Mesenchymal stem cell (in vitro differentiated cells and primary cell): ENCODE measurements around the gene CD109.

Source experiments
- DNase-seq: peaks from one replicate; pipeline ENCODE4 v3.0.0-alpha.2; 2013
- H2AFZ ChIP-seq: one replicate; pipeline ENCODE4 v1.6.1; 2013; ENCODE audit warnings: low read depth, mild to moderate bottlenecking, control low read depth, inconsistent platforms, low read length, moderate library complexity
- H2AK5ac ChIP-seq: 2 replicates; pipeline ENCODE4 v1.6.1; 2013; ENCODE audit warnings: low read length, moderate library complexity, mild to moderate bottlenecking, inconsistent platforms; ENCODE audit not compliant: severe bottlenecking
- H2BK120ac ChIP-seq: one replicate; pipeline ENCODE4 v1.6.1; 2013; ENCODE audit warnings: low read depth, mild to moderate bottlenecking, inconsistent platforms, low read length, moderate library complexity
- H2BK12ac ChIP-seq, 2 experiments: one replicate each; pipeline ENCODE4 v1.6.1; 2013; ENCODE audit warnings: inconsistent platforms in 2 of 2, low read length in 2 of 2, mild to moderate bottlenecking in 2 of 2, moderate library complexity in 2 of 2, control low read depth in 1 of 2
- H2BK15ac ChIP-seq: one replicate; pipeline ENCODE4 v1.6.1; 2013; ENCODE audit warnings: mild to moderate bottlenecking, low read depth, inconsistent platforms; ENCODE audit not compliant: poor library complexity, severe bottlenecking
- H2BK5ac ChIP-seq: 2 replicates; pipeline ENCODE4 v1.6.1; 2013; ENCODE audit warnings: low read depth, mild to moderate bottlenecking, low read length, control low read depth, inconsistent platforms; ENCODE audit not compliant: poor library complexity, severe bottlenecking
- H3K14ac ChIP-seq, 2 experiments: one replicate each; pipeline ENCODE4 v1.6.1; 2013; ENCODE audit warnings: inconsistent platforms in 2 of 2, low read length in 2 of 2, control low read depth in 1 of 2, mild to moderate bottlenecking in 1 of 2, moderate library complexity in 1 of 2
- H3K18ac ChIP-seq, 2 experiments: one replicate each; pipeline ENCODE4 v1.6.1; 2013; ENCODE audit warnings: inconsistent platforms in 2 of 2, low read length in 2 of 2, control low read depth in 1 of 2, low read depth in 1 of 2, mild to moderate bottlenecking in 1 of 2
- H3K23ac ChIP-seq, 2 experiments: one replicate each; pipeline ENCODE4 v1.6.1; 2013; ENCODE audit warnings: inconsistent platforms in 2 of 2, low read length in 2 of 2, mild to moderate bottlenecking in 2 of 2, moderate library complexity in 2 of 2, control low read depth in 1 of 2
- H3K27ac ChIP-seq: 2 replicates; pipeline ENCODE4 v1.5.1; 2013; ENCODE audit warnings: mild to moderate bottlenecking, moderate library complexity, low read length, control low read depth, inconsistent platforms; ENCODE audit not compliant: poor library complexity, severe bottlenecking
- H3K27me3 ChIP-seq, 2 experiments: 2 replicates each; pipeline versions ENCODE4 v1.6.1 to v1.7.0; 2013; ENCODE audit warnings: low read length in 2 of 2, mild to moderate bottlenecking in 2 of 2, moderate library complexity in 2 of 2, control low read depth in 1 of 2, inconsistent platforms in 1 of 2; ENCODE audit not compliant: control insufficient read depth in 1 of 2, insufficient read depth in 1 of 2
- H3K36me3 ChIP-seq, 2 experiments: 2 replicates each; pipeline versions ENCODE4 v1.6.1 to v1.7.0; 2013; ENCODE audit warnings: low read length in 2 of 2, control low read depth in 1 of 2, inconsistent platforms in 1 of 2, low read depth in 1 of 2, mild to moderate bottlenecking in 1 of 2; ENCODE audit not compliant: insufficient read depth in 2 of 2, control insufficient read depth in 1 of 2
- H3K4ac ChIP-seq, 2 experiments: one replicate each; pipeline ENCODE4 v1.6.1; 2013; ENCODE audit warnings: inconsistent platforms in 2 of 2, low read length in 2 of 2, mild to moderate bottlenecking in 2 of 2, moderate library complexity in 2 of 2, control low read depth in 1 of 2, low read depth in 1 of 2
- H3K4me1 ChIP-seq: 2 replicates; pipeline ENCODE4 v1.6.1; 2013; ENCODE audit warnings: low read depth, low read length, control low read depth; ENCODE audit not compliant: control insufficient read depth, insufficient read depth
- H3K4me2 ChIP-seq: 2 replicates; pipeline ENCODE4 v1.6.1; 2013; ENCODE audit warnings: low read length, mild to moderate bottlenecking, inconsistent platforms; ENCODE audit not compliant: poor library complexity, severe bottlenecking
- H3K4me3 ChIP-seq, 2 experiments: 2 replicates each; pipeline versions ENCODE4 v1.5.1 to v1.7.0; 2013; ENCODE audit warnings: low read length in 2 of 2, mild to moderate bottlenecking in 2 of 2, control low read depth in 1 of 2, low read depth in 1 of 2; ENCODE audit not compliant: insufficient read depth in 1 of 2
- H3K79me1 ChIP-seq: replicated peaks from 2 replicates; pipeline ENCODE4 v1.6.1; 2013; ENCODE audit warnings: mild to moderate bottlenecking, control low read depth, low read length, inconsistent platforms; ENCODE audit not compliant: poor library complexity, severe bottlenecking
- H3K9ac ChIP-seq: 2 replicates; pipeline ENCODE4 v1.7.0; 2013; ENCODE audit warnings: mild to moderate bottlenecking, low read length, moderate library complexity
- H3K9me3 ChIP-seq: 2 replicates; pipeline ENCODE4 v1.7.0; 2013; ENCODE audit warnings: mild to moderate bottlenecking, low read length; ENCODE audit not compliant: control insufficient read depth
- H4K8ac ChIP-seq: one replicate; pipeline ENCODE4 v1.6.1; 2013; ENCODE audit warnings: inconsistent platforms, mild to moderate bottlenecking, low read length, moderate library complexity
- H4K91ac ChIP-seq: one replicate; pipeline ENCODE4 v1.6.1; 2013; ENCODE audit warnings: mild to moderate bottlenecking, low read length, inconsistent platforms
- WGBS: methylation state at CpG from one replicate; pipeline ENCODE4 v1.1.7; 2013; ENCODE audit warnings: mixed read lengths; 5-methylcytosine and 5-hydroxymethylcytosine counted together

The CD109 gene

GRCh38 chr6:73866305-73866704, 170.3 kb downstream of the CD109 start:
- no peak overlapping the region for H3K14ac ChIP-seq
- no peak overlapping the region for H2AK5ac ChIP-seq
- H3K23ac ChIP-seq: no peak overlapping the region
- no peak overlapping the region for H3K27ac ChIP-seq
- no peak overlapping the region for H4K91ac ChIP-seq
- DNase-seq: no peak
- H2BK12ac ChIP-seq: no peak overlapping the region
- H3K79me1 ChIP-seq: no peaks in the 10 kb centered on the region
- no peak overlapping the region for H3K4me3 ChIP-seq
- no peak overlapping the region for H3K18ac ChIP-seq
- H3K4me1 ChIP-seq: no peaks in the 10 kb centered on the region
- H3K4ac ChIP-seq: no peak overlapping the region
- H4K8ac ChIP-seq: no peak overlapping the region
- no peak overlapping the region for H2AFZ ChIP-seq
- H3K27me3 ChIP-seq: no peaks in the 10 kb centered on the region
- no peak overlapping the region for H3K9ac ChIP-seq
- peaks cover 0 to 10% of the 10 kb centered on the region in 2 experiments for H3K36me3 ChIP-seq
- H2BK120ac ChIP-seq: no peak overlapping the region
- H3K4me2 ChIP-seq: no peak overlapping the region
- H2BK15ac ChIP-seq: no peak overlapping the region
- no peaks in the 10 kb centered on the region for H3K9me3 ChIP-seq
- H2BK5ac ChIP-seq: no peak overlapping the region

- H3K9ac ChIP-seq: no peak overlapping the region
- H2BK5ac ChIP-seq: no peak overlapping the region
- H2BK120ac ChIP-seq: no peak overlapping the region
- 64% methylated on average over 2 of the region's 3 CpGs for WGBS
- no peaks in the 10 kb centered on the region for H3K79me1 ChIP-seq
- no peaks in the 10 kb centered on the region for H3K27me3 ChIP-seq
- no peaks in the 10 kb centered on the region for H3K4me1 ChIP-seq
- no peak overlapping the region for H3K14ac ChIP-seq
- H4K91ac ChIP-seq: no peak overlapping the region
- H3K4me2 ChIP-seq: no peak overlapping the region
- no peak overlapping the region for H2BK15ac ChIP-seq
- H3K27ac ChIP-seq: no peak overlapping the region
- H3K4me3 ChIP-seq: no peak overlapping the region
- no peak overlapping the region for H2BK12ac ChIP-seq
- no peak overlapping the region for H3K4ac ChIP-seq
- no peak overlapping the region for H3K23ac ChIP-seq
- H3K36me3 ChIP-seq: peaks cover 0 to 8% of the 10 kb centered on the region in 2 experiments
- DNase-seq: peak; percentile 52
- no peak overlapping the region for H2AFZ ChIP-seq
- no peak overlapping the region for H4K8ac ChIP-seq
- no peak overlapping the region for H3K18ac ChIP-seq
- H2AK5ac ChIP-seq: no peak overlapping the region
- no peaks in the 10 kb centered on the region for H3K9me3 ChIP-seq
These were observed 171.4 kb downstream of the CD109 start for GRCh38 chr6:73867411-73867810.

GRCh38 chr6:73870907-73871306, 174.9 kb downstream of the CD109 start:
- no peak overlapping the region for H2BK12ac ChIP-seq
- H3K18ac ChIP-seq: no peak overlapping the region
- H2AFZ ChIP-seq: no peak overlapping the region
- H4K8ac ChIP-seq: no peak overlapping the region
- H3K14ac ChIP-seq: no peak overlapping the region
- DNase-seq: no peak
- no peak overlapping the region for H4K91ac ChIP-seq
- no peaks in the 10 kb centered on the region for H3K9me3 ChIP-seq
- no peaks in the 10 kb centered on the region for H3K27me3 ChIP-seq
- H3K4me2 ChIP-seq: no peak overlapping the region
- H2BK5ac ChIP-seq: no peak overlapping the region
- H3K27ac ChIP-seq: no peak overlapping the region
- no peaks in the 10 kb centered on the region for H3K79me1 ChIP-seq
- no peak overlapping the region for H2AK5ac ChIP-seq
- H3K4me1 ChIP-seq: no peaks in the 10 kb centered on the region
- H3K36me3 ChIP-seq: peaks cover 0 to 3% of the 10 kb centered on the region in 2 experiments
- WGBS: 98% methylated on average over 2 of the region's 3 CpGs
- H3K4me3 ChIP-seq: no peak overlapping the region
- no peak overlapping the region for H3K23ac ChIP-seq
- no peak overlapping the region for H2BK120ac ChIP-seq
- no peak overlapping the region for H3K4ac ChIP-seq
- H3K9ac ChIP-seq: no peak overlapping the region
- no peak overlapping the region for H2BK15ac ChIP-seq

- Histone ChIP-seq H3K79me1 (no peaks in the 10 kb centered on the region), H2BK15ac (peak overlapping the region; percentile 86)
These were observed 177.1 kb downstream of the CD109 start for GRCh38 chr6:73873081-73873480.

More at GRCh38 chr6:73873081-73873480, 177.1 kb downstream of the CD109 start:
- peak; percentile 11 for DNase-seq
- H3K23ac ChIP-seq: no peak overlapping the region
- H3K4me3 ChIP-seq: no peak overlapping the region
- no peaks in the 10 kb centered on the region for H3K9me3 ChIP-seq
- H2BK12ac ChIP-seq: no peak overlapping the region
- no peak overlapping the region for H3K18ac ChIP-seq
- no peaks in the 10 kb centered on the region for H3K4me1 ChIP-seq
- H2BK5ac ChIP-seq: peak overlapping the region; percentile 8
- no peak overlapping the region for H3K4me2 ChIP-seq
- no peak overlapping the region for H3K4ac ChIP-seq
- H3K36me3 ChIP-seq: no peaks in the 10 kb centered on the region
- H4K91ac ChIP-seq: no peak overlapping the region
- H3K27ac ChIP-seq: no peak overlapping the region
- no peak overlapping the region for H2AK5ac ChIP-seq
- no peaks in the 10 kb centered on the region for H3K27me3 ChIP-seq
- H3K14ac ChIP-seq: no peak overlapping the region
- no peak overlapping the region for H4K8ac ChIP-seq
- H3K9ac ChIP-seq: no peak overlapping the region
- H2AFZ ChIP-seq: no peak overlapping the region
- H2BK120ac ChIP-seq: no peak overlapping the region
